ENCODE data around the gene CHIA.
"Not testable (repeated sequence)": the region's sequence is repeated elsewhere in the genome, so short reads cannot be mapped to it uniquely, and the experiment has no call there.

CHIA gene

DNA sequence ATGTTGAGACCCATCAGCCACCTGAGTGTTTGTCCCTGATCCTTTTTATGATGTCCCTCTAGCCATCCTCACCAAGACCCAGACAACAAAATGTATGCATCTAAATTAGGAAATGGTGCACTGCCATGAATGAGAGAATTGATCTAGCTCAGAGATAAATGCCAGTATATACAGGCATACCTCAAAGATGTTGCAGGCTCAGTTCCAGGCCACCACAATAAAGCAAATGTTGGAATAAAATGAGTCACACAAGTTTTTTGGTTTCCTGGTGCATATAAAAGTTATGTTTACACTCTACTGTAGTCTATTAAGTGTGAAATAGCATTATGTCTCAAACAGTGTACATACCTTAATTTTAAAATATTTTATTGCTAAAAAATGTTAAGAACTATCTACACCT lies 63.9 kb downstream of the CHIA start:
- Histone ChIP-seq H3K27ac (ENCODE audit: low read depth, low read length) (no peak overlapping the region), H3K4me1 (ENCODE audit: control insufficient read depth, low read length) (no peaks in the 10 kb centered on the region), H3K36me3 (ENCODE audit: control insufficient read depth, low read length) (no peaks in the 10 kb centered on the region), H3K4me3 (ENCODE audit: low read length) (no peak overlapping the region), H3K9me2 (replicated peaks; ENCODE audit: control insufficient read depth, low read length) (no peaks in the 10 kb centered on the region), H3K79me2 (ENCODE audit: control insufficient read depth, low read length) (no peaks in the 10 kb centered on the region), H3K27me3 (ENCODE audit: control insufficient read depth, low read length) (no peaks in the 10 kb centered on the region), H3F3A (ENCODE audit: control insufficient read depth, insufficient read depth) (no peaks in the 10 kb centered on the region), H4K20me1 (ENCODE audit: control insufficient read depth, insufficient read depth, low read depth, low read length) (no peaks in the 10 kb centered on the region), H3K9me3 (ENCODE audit: control insufficient read depth, insufficient read depth, low read length) (no peaks in the 10 kb centered on the region), H3K4me2 (ENCODE audit: low read length) (no peak overlapping the region)
- no peak for TF ChIP-seq EZH2phosphoT487 (IDR thresholded peaks at IDR 0.05; ENCODE audit: borderline replicate concordance, low read length)
- TF ChIP-seq, protein P1, sequence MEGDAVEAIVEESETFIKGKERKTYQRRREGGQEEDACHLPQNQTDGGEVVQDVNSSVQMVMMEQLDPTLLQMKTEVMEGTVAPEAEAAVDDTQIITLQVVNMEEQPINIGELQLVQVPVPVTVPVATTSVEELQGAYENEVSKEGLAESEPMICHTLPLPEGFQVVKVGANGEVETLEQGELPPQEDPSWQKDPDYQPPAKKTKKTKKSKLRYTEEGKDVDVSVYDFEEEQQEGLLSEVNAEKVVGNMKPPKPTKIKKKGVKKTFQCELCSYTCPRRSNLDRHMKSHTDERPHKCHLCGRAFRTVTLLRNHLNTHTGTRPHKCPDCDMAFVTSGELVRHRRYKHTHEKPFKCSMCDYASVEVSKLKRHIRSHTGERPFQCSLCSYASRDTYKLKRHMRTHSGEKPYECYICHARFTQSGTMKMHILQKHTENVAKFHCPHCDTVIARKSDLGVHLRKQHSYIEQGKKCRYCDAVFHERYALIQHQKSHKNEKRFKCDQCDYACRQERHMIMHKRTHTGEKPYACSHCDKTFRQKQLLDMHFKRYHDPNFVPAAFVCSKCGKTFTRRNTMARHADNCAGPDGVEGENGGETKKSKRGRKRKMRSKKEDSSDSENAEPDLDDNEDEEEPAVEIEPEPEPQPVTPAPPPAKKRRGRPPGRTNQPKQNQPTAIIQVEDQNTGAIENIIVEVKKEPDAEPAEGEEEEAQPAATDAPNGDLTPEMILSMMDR (IDR thresholded peaks at IDR 0.05; ENCODE audit: low read depth, low read length, poor library complexity, severe bottlenecking): no peak

GRCh38 chr1:111358964-111359363 lies 68.3 kb downstream of the CHIA start:
- Histone ChIP-seq H3K4me1 (ENCODE audit: control insufficient read depth, low read length) (no peaks in the 10 kb centered on the region), H3F3A (ENCODE audit: control insufficient read depth, insufficient read depth) (no peaks in the 10 kb centered on the region)

DNA sequence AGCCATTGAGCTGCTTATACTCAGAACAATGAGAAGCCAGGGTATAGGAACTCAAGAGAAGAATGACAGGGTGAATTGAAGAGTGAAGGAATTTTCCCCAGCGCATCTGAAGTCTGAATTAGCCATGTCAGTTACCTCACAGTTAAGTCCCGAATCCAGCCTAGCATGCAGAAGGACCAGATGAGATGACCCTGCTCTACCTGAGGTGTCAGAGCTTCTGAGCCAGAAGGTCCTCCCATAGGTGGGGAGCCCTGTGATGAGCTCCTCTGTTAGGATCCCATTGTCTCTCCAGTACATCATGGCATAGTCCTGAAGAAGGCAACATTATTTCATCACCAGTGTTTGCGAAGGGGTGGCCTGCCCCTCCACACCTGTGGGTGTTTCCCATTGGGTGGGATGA lies 68.7 kb downstream of the CHIA start:
- H4K20me1 ChIP-seq (ENCODE audit: control insufficient read depth, insufficient read depth, low read depth, low read length): no peaks in the 10 kb centered on the region
- no peaks in the 10 kb centered on the region for H3K9me2 ChIP-seq (replicated peaks; ENCODE audit: control insufficient read depth, low read length)
- H3K9me3 ChIP-seq (ENCODE audit: control insufficient read depth, insufficient read depth, low read length): no peaks in the 10 kb centered on the region
- H3F3A ChIP-seq (ENCODE audit: control insufficient read depth, insufficient read depth): no peaks in the 10 kb centered on the region
- H3K4me1 ChIP-seq (ENCODE audit: control insufficient read depth, low read length): no peaks in the 10 kb centered on the region
- TF ChIP-seq, protein P1 (IDR thresholded peaks at IDR 0.05; ENCODE audit: low read depth, low read length, poor library complexity, severe bottlenecking): no peak
- no peak for TF ChIP-seq EZH2phosphoT487 (IDR thresholded peaks at IDR 0.05; ENCODE audit: borderline replicate concordance, low read length)
- H3K79me2 ChIP-seq (ENCODE audit: control insufficient read depth, low read length): no peaks in the 10 kb centered on the region
- no peaks in the 10 kb centered on the region for H3K36me3 ChIP-seq (ENCODE audit: control insufficient read depth, low read length)
- H3K27ac ChIP-seq (ENCODE audit: low read depth, low read length): no peak overlapping the region
- no peak overlapping the region for H3K4me2 ChIP-seq (ENCODE audit: low read length)
- no peak overlapping the region for H3K4me3 ChIP-seq (ENCODE audit: low read length)
- H3K27me3 ChIP-seq (ENCODE audit: control insufficient read depth, low read length): peaks cover 4% of the 10 kb centered on the region; the same call in 1 of the 2 replicates

More at GRCh38 chr1:111358964-111359363, 68.3 kb downstream of the CHIA start:
- Histone ChIP-seq H3K9me3 (ENCODE audit: control insufficient read depth, insufficient read depth, low read length) (no peaks in the 10 kb centered on the region), H3K27ac (ENCODE audit: low read depth, low read length) (no peak overlapping the region), H3K9me2 (replicated peaks; ENCODE audit: control insufficient read depth, low read length) (no peaks in the 10 kb centered on the region), H3K36me3 (ENCODE audit: control insufficient read depth, low read length) (no peaks in the 10 kb centered on the region), H3K27me3 (ENCODE audit: control insufficient read depth, low read length) (no peaks in the 10 kb centered on the region), H3K79me2 (ENCODE audit: control insufficient read depth, low read length) (no peaks in the 10 kb centered on the region), H3K4me2 (ENCODE audit: low read length) (no peak overlapping the region), H3K4me3 (ENCODE audit: low read length) (no peak overlapping the region), H4K20me1 (ENCODE audit: control insufficient read depth, insufficient read depth, low read depth, low read length) (no peaks in the 10 kb centered on the region)
- TF ChIP-seq, protein P1 (IDR thresholded peaks at IDR 0.05; ENCODE audit: low read depth, low read length, poor library complexity, severe bottlenecking): no peak
- no peak for TF ChIP-seq EZH2phosphoT487 (IDR thresholded peaks at IDR 0.05; ENCODE audit: borderline replicate concordance, low read length)

DNA sequence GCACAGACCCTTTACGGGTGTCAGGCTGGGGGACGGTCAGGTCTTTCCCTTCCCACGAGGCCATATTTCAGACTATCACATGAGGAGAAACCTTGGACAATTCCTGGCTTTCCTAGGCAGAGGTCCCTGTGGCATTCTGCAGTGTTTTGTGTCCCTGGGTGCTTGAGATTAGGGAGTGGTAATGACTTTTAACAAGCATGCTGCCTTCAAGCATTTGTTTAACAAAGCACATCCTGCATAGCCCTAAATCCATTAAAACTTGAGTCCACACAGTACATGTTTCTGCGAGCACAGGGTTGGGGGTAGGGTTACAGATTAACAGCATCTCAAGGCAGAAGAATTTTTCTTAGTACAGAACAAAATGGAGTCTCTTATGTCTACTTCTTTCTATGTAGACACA lies 69.6 kb downstream of the CHIA start:
- H3K4me3 ChIP-seq (ENCODE audit: low read length); H4K20me1 ChIP-seq (ENCODE audit: control insufficient read depth, insufficient read depth, low read depth, low read length); H3K27me3 ChIP-seq (ENCODE audit: control insufficient read depth, low read length); H3K4me1 ChIP-seq (ENCODE audit: control insufficient read depth, low read length); H3K79me2 ChIP-seq (ENCODE audit: control insufficient read depth, low read length); H3K9me3 ChIP-seq (ENCODE audit: control insufficient read depth, insufficient read depth, low read length); H3K4me2 ChIP-seq (ENCODE audit: low read length); H3F3A ChIP-seq (ENCODE audit: control insufficient read depth, insufficient read depth); H3K27ac ChIP-seq (ENCODE audit: low read depth, low read length); H3K9me2 ChIP-seq (replicated peaks; ENCODE audit: control insufficient read depth, low read length); H3K36me3 ChIP-seq (ENCODE audit: control insufficient read depth, low read length): not testable (repeated sequence)

Measured in DOHH2 (cell line).